Peyer's patch (tissue), 4 donors: ENCODE data around the gene CACNA2D1. TPM values are rescaled to one million over a fixed set of nuclear protein-coding genes. Genes with fewer than 3 reads are reported as not detected.
"Not testable (repeated sequence)": the region's sequence is repeated elsewhere in the genome, so short reads cannot be mapped to it uniquely, and the experiment has no call there.

Source experiments
- DNase-seq, 3 donors: peaks; one replicate each; pipeline ENCODE4 v3.0.0-alpha.2; 2017 to 2019
- H3K27ac ChIP-seq, 4 donors: fragments of 200-600 bp; sonication (generic); one replicate each; pipeline ENCODE4 v1.5.1; 2016 to 2019
- H3K27me3 ChIP-seq, 2 donors: fragments of 200-600 bp; sonication (generic); one replicate each; pipeline ENCODE4 v1.5.1; 2019
- H3K36me3 ChIP-seq, 3 donors: fragments of 200-600 bp; sonication (generic); one replicate each; pipeline ENCODE4 v1.5.1; 2016 to 2019
- H3K4me1 ChIP-seq, 4 donors: fragments of 200-600 bp; sonication (generic); one replicate each; pipeline ENCODE4 v1.5.1; 2016 to 2019
- H3K4me3 ChIP-seq, 4 donors: fragments of 200-600 bp; sonication (generic); 1 replicate in 3 of 4; 2 replicates in 1 of 4; pipeline ENCODE4 v1.5.1; 2016 to 2019; ENCODE audit warnings: mild to moderate bottlenecking in 1 of 4
- H3K9me3 ChIP-seq, 4 donors: fragments of 200-600 bp; sonication (generic); one replicate each; pipeline ENCODE4 v1.5.1; 2016 to 2019; ENCODE audit warnings: mild to moderate bottlenecking in 1 of 4
- CTCF ChIP-seq, 6 experiments: fragments of 450-650 bp in 4 of 6; fragments of 200-600 bp in 2 of 6; sonication (generic) in 1 of 6; IDR thresholded peaks; one replicate each; pipeline ENCODE4 v1.5.1; 2017 to 2019; ENCODE audit warnings: antibody characterized with exemption in 6 of 6, mild to moderate bottlenecking in 3 of 6, moderate library complexity in 1 of 6
- POLR2A ChIP-seq, 2 donors: fragments of 450-650 bp; IDR thresholded peaks; one replicate each; pipeline ENCODE4 v1.5.1; 2017; ENCODE audit warnings: antibody characterized with exemption in 2 of 2, mild to moderate bottlenecking in 2 of 2, moderate library complexity in 2 of 2
- total RNA-seq, 4 donors: library from RNA; depleted of rRNA; stranded (reverse); fragments of >200 nt; gene quantifications; one replicate each; pipeline ENCODE4 v1.1.0, GENCODE V29; 2016

CACNA2D1 gene
- total RNA-seq, 4 donors from 2014 or later, result 5.5 to 85.0 (median 11.5) TPM

GRCh38 chr7:82153776-82154175 is 289.8 kb downstream of the CACNA2D1 start:
- Histone ChIP-seq H3K36me3 (no peaks in the 10 kb centered on the region), H3K27ac (no peak overlapping the region), H3K4me3 (no peak overlapping the region), H3K4me1 (no peaks in the 10 kb centered on the region), H3K27me3 (no peaks in the 10 kb centered on the region), H3K9me3 (no peaks in the 10 kb centered on the region)
- no peak for DNase-seq
- TF ChIP-seq CTCF (IDR thresholded peaks at IDR 0.05) (no peak), POLR2A (IDR thresholded peaks at IDR 0.05) (no peak)

DNA sequence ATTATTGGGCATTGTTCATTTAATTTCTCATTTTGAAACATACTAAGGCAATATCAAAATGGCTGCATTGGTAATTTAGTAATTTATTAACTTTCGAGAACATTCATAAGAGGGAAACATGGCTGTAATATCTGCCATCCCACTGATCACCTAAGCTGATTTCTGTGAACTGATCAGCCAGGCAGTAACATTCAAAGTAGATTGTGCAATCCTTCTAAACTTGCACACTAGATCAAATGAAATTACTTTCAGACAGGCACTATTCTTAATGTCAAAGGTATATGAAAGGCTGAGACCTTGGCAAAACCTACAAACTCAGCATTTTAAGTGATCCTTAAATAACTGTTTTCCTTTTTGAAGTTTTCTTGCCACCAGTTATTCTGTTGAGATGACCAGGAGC is 290.7 kb downstream of the CACNA2D1 start:
- DNase-seq, result no peak
- Histone ChIP-seq H3K4me1 (no peaks in the 10 kb centered on the region), H3K27ac (no peak overlapping the region), H3K27me3 (no peaks in the 10 kb centered on the region), H3K4me3 (no peak overlapping the region), H3K36me3 (no peaks in the 10 kb centered on the region), H3K9me3 (no peaks in the 10 kb centered on the region)
- no peak for TF ChIP-seq CTCF (IDR thresholded peaks at IDR 0.05)
- no peak for TF ChIP-seq POLR2A (IDR thresholded peaks at IDR 0.05)

DNA sequence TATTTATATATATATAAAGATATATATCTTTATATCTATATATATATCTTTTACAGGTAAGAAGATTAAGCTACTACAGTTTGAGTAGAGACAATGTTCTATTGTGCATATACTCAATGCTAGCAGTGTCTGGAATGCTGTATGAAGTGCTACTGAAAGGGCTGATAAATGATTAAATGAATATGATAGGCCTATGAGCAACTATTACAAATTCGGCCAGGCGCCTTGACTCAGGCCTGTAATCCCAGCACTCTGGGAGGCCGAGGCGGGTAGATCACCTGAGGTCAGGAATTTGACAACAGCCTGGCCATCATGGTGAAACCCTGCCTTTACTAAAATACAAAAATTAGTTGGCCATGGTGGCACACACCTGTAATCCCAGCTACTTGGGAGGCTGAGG is 297.1 kb downstream of the CACNA2D1 start:
- no peaks in the 10 kb centered on the region for H3K9me3 ChIP-seq
- no peaks in the 10 kb centered on the region for H3K4me1 ChIP-seq
- TF ChIP-seq POLR2A (IDR thresholded peaks at IDR 0.05) (no peak), CTCF (IDR thresholded peaks at IDR 0.05) (no peak)
- no peak overlapping the region for H3K4me3 ChIP-seq
- no peaks in the 10 kb centered on the region for H3K36me3 ChIP-seq
- no peaks in the 10 kb centered on the region for H3K27me3 ChIP-seq
- no peak for DNase-seq
- H3K27ac ChIP-seq, result no peak overlapping the region

- TF ChIP-seq POLR2A (IDR thresholded peaks at IDR 0.05) (no peak), CTCF (IDR thresholded peaks at IDR 0.05) (no peak)
- H3K27me3 ChIP-seq, result no peaks in the 10 kb centered on the region
- no peak overlapping the region for H3K4me3 ChIP-seq
- H3K36me3 ChIP-seq, result no peaks in the 10 kb centered on the region
- no peaks in the 10 kb centered on the region for H3K9me3 ChIP-seq
- H3K4me1 ChIP-seq, result no peaks in the 10 kb centered on the region
- no peak for DNase-seq
- no peak overlapping the region for H3K27ac ChIP-seq
Measured at GRCh38 chr7:82142263-82142864, 301.2 kb downstream of the CACNA2D1 start.

GRCh38 chr7:82141427-82141826 is 302.1 kb downstream of the CACNA2D1 start:
- Histone ChIP-seq H3K27me3 (no peaks in the 10 kb centered on the region), H3K4me1 (no peaks in the 10 kb centered on the region), H3K27ac (no peak overlapping the region), H3K36me3 (no peaks in the 10 kb centered on the region), H3K9me3 (no peaks in the 10 kb centered on the region), H3K4me3 (no peak overlapping the region)
- TF ChIP-seq CTCF (IDR thresholded peaks at IDR 0.05), result no peak
- no peak for DNase-seq

- not testable (repeated sequence) for H3K9me3 ChIP-seq, H3K36me3 ChIP-seq, H3K4me3 ChIP-seq, H3K27ac ChIP-seq, H3K27me3 ChIP-seq, H3K4me1 ChIP-seq, DNase-seq
Measured at GRCh38 chr7:82140608-82141007, 303.0 kb downstream of the CACNA2D1 start.
